ENCODE results near the gene SPATA46. TPM values are rescaled to one million over a fixed set of nuclear protein-coding genes. Genes with fewer than 3 reads are reported as not detected.
A peak's percentile ranks its signal among the peaks of the same experiment; 100 is the strongest.

SPATA46 gene
- total and polyA plus RNA-seq, 9 of the 15 experiments (the other 6 are each of a cell fraction or from before 2014, with no cell fraction given), result 0.04 to 0.11 TPM; not detected in 7

GRCh38 chr1:162359523-162360236 is 17.0 kb downstream of the SPATA46 start:
- Histone ChIP-seq H2AFZ (ENCODE audit: low read depth, low read length) (no peak overlapping the region), H3K9ac (ENCODE audit: insufficient read depth in 1 of 2, low read depth in 2 of 2, low read length in 2 of 2) (no peak overlapping the region), H3K4me3 (no peak overlapping the region), H3K27me3 (ENCODE audit: control insufficient read depth in 2 of 2, insufficient read depth in 2 of 2, low read length in 2 of 2) (no peaks in the 10 kb centered on the region), H3K79me2 (ENCODE audit: control insufficient read depth, insufficient read depth, low read length) (no peaks in the 10 kb centered on the region), H4K20me1 (replicated peaks; ENCODE audit: control insufficient read depth, insufficient read depth, low read length) (no peaks in the 10 kb centered on the region), H3K4me1 (replicated peaks in 1 of 2; ENCODE audit: control insufficient read depth in 2 of 2, insufficient read depth in 2 of 2, low read length in 2 of 2) (peaks cover 0 to 18% of the 10 kb centered on the region in 2 experiments; a peak in 3 of 5 replicates), H3K4me2 (ENCODE audit: insufficient read depth, low read length) (no peak overlapping the region), H3K36me3 (ENCODE audit: control insufficient read depth, insufficient read depth, low read length) (no peaks in the 10 kb centered on the region), H3K9me1 (ENCODE audit: control insufficient read depth, insufficient read depth, low read length) (no peaks in the 10 kb centered on the region), H3K27ac (ENCODE audit: extremely low read depth, low read depth, low read length) (no peak overlapping the region), H3K9me3 (replicated peaks; ENCODE audit: control insufficient read depth, insufficient read depth, low read depth, low read length) (no peaks in the 10 kb centered on the region)
- TF ChIP-seq RFX1 (IDR thresholded peaks at IDR 0.05), result peak; percentile 63
- no peak for TF ChIP-seq NRF1 (conservative IDR thresholded peaks at IDR 0.05 in 1 of 2, IDR thresholded peaks at IDR 0.05 in 1 of 2)
- ChIA-PET POLR2A (interaction anchor here (0.6 kb wide), 1 partner anchor 22 kb away, joined by 3 read pairs; no protein-coding TSS in a partner anchor), CTCF (ENCODE audit: low intra/inter-chr PET ratio) (no interaction called here)
- no TSS peak for BruUV-seq (replicated peaks)
- intact Hi-C loops (cut with micrococcal nuclease) (loop anchor here (5.0 to 10.0 kb wide), 2 partner anchors 138 to 255 kb away; partner anchors contain the start of gene UHMK1), in situ Hi-C loops (cut with MboI) (no loop called here)
- WGBS (ENCODE audit: insufficient coverage, low coverage, missing lambda C conversion rate), result 63% methylated on average over 10 of the region's 10 CpGs
- DNase-seq (ENCODE audit: extremely low read depth in 1 of 4, low spot score in 3 of 4) (no peak), ATAC-seq (no peak), FAIRE-seq (no peak)

GRCh38 chr1:162358928-162359327 is 17.7 kb downstream of the SPATA46 start:
- Histone ChIP-seq H3K4me2 (ENCODE audit: insufficient read depth, low read length) (no peak overlapping the region), H3K9me3 (replicated peaks; ENCODE audit: control insufficient read depth, insufficient read depth, low read depth, low read length) (no peaks in the 10 kb centered on the region), H3K4me1 (replicated peaks in 1 of 2; ENCODE audit: control insufficient read depth in 2 of 2, insufficient read depth in 2 of 2, low read length in 2 of 2) (peaks cover under 1 to 22% of the 10 kb centered on the region in 2 experiments; a peak in 3 of 5 replicates), H3K9me1 (ENCODE audit: control insufficient read depth, insufficient read depth, low read length) (no peaks in the 10 kb centered on the region), H3K27ac (ENCODE audit: extremely low read depth, low read depth, low read length) (no peak overlapping the region), H3K36me3 (ENCODE audit: control insufficient read depth, insufficient read depth, low read length) (no peaks in the 10 kb centered on the region), H3K4me3 (no peak overlapping the region), H3K27me3 (ENCODE audit: control insufficient read depth in 2 of 2, insufficient read depth in 2 of 2, low read length in 2 of 2) (no peaks in the 10 kb centered on the region), H3K9ac (ENCODE audit: insufficient read depth in 1 of 2, low read depth in 2 of 2, low read length in 2 of 2) (no peak overlapping the region), H4K20me1 (replicated peaks; ENCODE audit: control insufficient read depth, insufficient read depth, low read length) (no peaks in the 10 kb centered on the region), H2AFZ (ENCODE audit: low read depth, low read length) (peak overlapping the region; percentile 37), H3K79me2 (ENCODE audit: control insufficient read depth, insufficient read depth, low read length) (no peaks in the 10 kb centered on the region)
- CTCF ChIA-PET (ENCODE audit: low intra/inter-chr PET ratio), result interaction anchor here (2.4 kb wide), 1 partner anchor 33 kb away, joined by 19 read pairs; no protein-coding TSS in a partner anchor
- ATAC-seq, result no peak
- 22% methylated on average over 1 of the region's 1 CpG for WGBS (ENCODE audit: insufficient coverage, low coverage, missing lambda C conversion rate)
- DNase-seq (ENCODE audit: extremely low read depth in 1 of 4, low spot score in 3 of 4), result no peak
- peak; percentile 66 for FAIRE-seq
- POLR2A ChIA-PET, result no interaction called here
- BruUV-seq (replicated peaks), result no TSS peak
- in situ Hi-C loops (cut with MboI), result no loop called here
- intact Hi-C loops (cut with micrococcal nuclease), result loop anchor here (5.0 to 10.0 kb wide), 2 partner anchors 138 to 256 kb away; partner anchors contain the start of gene UHMK1
- no peak for TF ChIP-seq MITF (IDR thresholded peaks at IDR 0.05)
- TF ChIP-seq FOXM1 (IDR thresholded peaks at IDR 0.05; ENCODE audit: low read depth), result no peak
- no peak for TF ChIP-seq FOXM1 (CRISPR knock-in tag; IDR thresholded peaks at IDR 0.05; ENCODE audit: low read depth)
- TF ChIP-seq MBD2 (IDR thresholded peaks at IDR 0.05; ENCODE audit: borderline replicate concordance, low read depth), result no peak
- TF ChIP-seq, protein P1, sequence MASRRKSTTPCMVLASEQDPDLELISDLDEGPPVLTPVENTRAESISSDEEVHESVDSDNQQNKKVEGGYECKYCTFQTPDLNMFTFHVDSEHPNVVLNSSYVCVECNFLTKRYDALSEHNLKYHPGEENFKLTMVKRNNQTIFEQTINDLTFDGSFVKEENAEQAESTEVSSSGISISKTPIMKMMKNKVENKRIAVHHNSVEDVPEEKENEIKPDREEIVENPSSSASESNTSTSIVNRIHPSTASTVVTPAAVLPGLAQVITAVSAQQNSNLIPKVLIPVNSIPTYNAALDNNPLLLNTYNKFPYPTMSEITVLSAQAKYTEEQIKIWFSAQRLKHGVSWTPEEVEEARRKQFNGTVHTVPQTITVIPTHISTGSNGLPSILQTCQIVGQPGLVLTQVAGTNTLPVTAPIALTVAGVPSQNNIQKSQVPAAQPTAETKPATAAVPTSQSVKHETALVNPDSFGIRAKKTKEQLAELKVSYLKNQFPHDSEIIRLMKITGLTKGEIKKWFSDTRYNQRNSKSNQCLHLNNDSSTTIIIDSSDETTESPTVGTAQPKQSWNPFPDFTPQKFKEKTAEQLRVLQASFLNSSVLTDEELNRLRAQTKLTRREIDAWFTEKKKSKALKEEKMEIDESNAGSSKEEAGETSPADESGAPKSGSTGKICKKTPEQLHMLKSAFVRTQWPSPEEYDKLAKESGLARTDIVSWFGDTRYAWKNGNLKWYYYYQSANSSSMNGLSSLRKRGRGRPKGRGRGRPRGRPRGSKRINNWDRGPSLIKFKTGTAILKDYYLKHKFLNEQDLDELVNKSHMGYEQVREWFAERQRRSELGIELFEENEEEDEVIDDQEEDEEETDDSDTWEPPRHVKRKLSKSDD (conservative IDR thresholded peaks at IDR 0.05; ENCODE audit: low read length), result no peak
- TF ChIP-seq SLC30A9 (CRISPR knock-in tag; IDR thresholded peaks at IDR 0.05), result no peak
- no peak for TF ChIP-seq ZNF707 (CRISPR knock-in tag; conservative IDR thresholded peaks at IDR 0.05)
- TF ChIP-seq SETDB1 (IDR thresholded peaks at IDR 0.05; ENCODE audit: low read length), result no peak
- no peak for TF ChIP-seq ETS2 (tag; IDR thresholded peaks at IDR 0.05; ENCODE audit: borderline replicate concordance, poor library complexity, severe bottlenecking)
